Activated CD8-positive, alpha-beta T cell treated with anti-CD3 and anti-CD28 coated beads, Interleukin-2, amount 10 ng/mL, durations not matched to agents 7 days and 5 days (primary cell): Measurements from ENCODE around the gene PPM1D. TPM values are rescaled to one million over a fixed set of nuclear protein-coding genes. Genes with fewer than 3 reads are reported as not detected.
"Not testable (repeated sequence)": the region's sequence is repeated elsewhere in the genome, so short reads cannot be mapped to it uniquely, and the experiment has no call there.

ENCODE experiments used
- ATAC-seq: fragments of 150-1000 bp; cut with Tn5 transposase; one replicate; pipeline ENCODE4 v1.10.0; 2021; ENCODE audit warnings: moderate library complexity
- CTCF ChIA-PET: fragments of 350-600 bp; sonication (Branson Sonifier 250); formaldehyde crosslinking; loops from one replicate; lab custom pipeline; 2021; ENCODE audit warnings: antibody characterized with exemption; lab: Charles Lee
- POLR2A ChIA-PET: fragments of 350-600 bp; sonication (Branson Sonifier 250); formaldehyde crosslinking; loops from one replicate; lab custom pipeline; 2021; ENCODE audit warnings: antibody characterized with exemption; lab: Charles Lee
- DNase-seq: peaks from one replicate; pipeline ENCODE4 v3.0.0-alpha.2; 2020
- H3K27ac Mint-ChIP-seq: one replicate; pipeline ENCODE4 v1.8.0; 2021; ENCODE audit warnings: mild to moderate bottlenecking, mixed read lengths
- H3K27me3 Mint-ChIP-seq: one replicate; pipeline ENCODE4 v1.8.0; 2021; ENCODE audit warnings: low read depth, mixed read lengths
- H3K36me3 Mint-ChIP-seq: one replicate; pipeline ENCODE4 v1.8.0; 2021; ENCODE audit warnings: low read depth, mixed read lengths
- H3K4me1 Mint-ChIP-seq: one replicate; pipeline ENCODE4 v1.8.0; 2021; ENCODE audit warnings: low read depth, mixed read lengths
- H3K4me3 Mint-ChIP-seq: one replicate; pipeline ENCODE4 v1.8.0; 2021; ENCODE audit warnings: mild to moderate bottlenecking, mixed read lengths
- H3K9me3 Mint-ChIP-seq: one replicate; pipeline ENCODE4 v1.8.0; 2022; ENCODE audit warnings: mixed read lengths; ENCODE audit not compliant: insufficient read depth
- total RNA-seq, 2 experiments: library from RNA; stranded (reverse); gene quantifications; one replicate each; pipeline ENCODE4 v1.2.3, GENCODE V29; 2021

The PPM1D gene
- total RNA-seq, 2 experiments from 2014 or later = 20.4 to 21.2 TPM

DNA sequence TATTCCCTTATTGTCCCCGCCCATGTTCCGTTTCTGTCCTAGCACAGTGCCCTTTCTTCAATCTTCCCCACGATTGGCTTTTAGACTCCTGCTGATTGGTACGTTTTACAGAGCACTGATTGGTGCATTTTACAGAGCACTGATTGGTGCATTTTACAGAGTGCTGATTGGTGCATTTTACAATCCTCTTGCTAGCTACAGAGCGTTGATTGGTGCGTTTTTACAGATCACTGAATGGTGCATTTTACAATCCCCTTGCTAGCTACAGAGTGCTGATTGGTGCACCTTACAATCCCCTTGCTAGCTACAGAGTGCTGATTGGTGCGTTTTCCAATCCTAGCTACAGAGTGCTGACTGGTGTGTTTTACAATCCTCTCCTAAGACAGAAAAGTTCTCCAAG lies 74.6 kb downstream of the PPM1D start:
- DNase-seq, POLR2A ChIA-PET, ATAC-seq, H3K27ac Mint-ChIP-seq, H3K4me3 Mint-ChIP-seq, H3K36me3 Mint-ChIP-seq, H3K9me3 Mint-ChIP-seq, H3K27me3 Mint-ChIP-seq: not testable (repeated sequence)
- peaks cover 20% of the 10 kb centered on the region for H3K4me1 Mint-ChIP-seq
- CTCF ChIA-PET = interaction anchor here (0.9 to 1.6 kb wide), 2 partner anchors 34 to 233 kb away, joined by 3 read pairs; no protein-coding TSS in a partner anchor

- Mint-ChIP-seq H3K9me3 (no peaks in the 10 kb centered on the region), H3K27ac (no peak overlapping the region), H3K4me3 (peak overlapping the region; percentile 42), H3K27me3 (no peaks in the 10 kb centered on the region), H3K36me3 (no peaks in the 10 kb centered on the region), H3K4me1 (peaks cover 20% of the 10 kb centered on the region)
- DNase-seq (no peak), ATAC-seq (no peak)
- CTCF ChIA-PET = no interaction called here
- POLR2A ChIA-PET = no interaction called here
Observed at GRCh38 chr17:60675997-60676396, 76.0 kb downstream of the PPM1D start.

DNA sequence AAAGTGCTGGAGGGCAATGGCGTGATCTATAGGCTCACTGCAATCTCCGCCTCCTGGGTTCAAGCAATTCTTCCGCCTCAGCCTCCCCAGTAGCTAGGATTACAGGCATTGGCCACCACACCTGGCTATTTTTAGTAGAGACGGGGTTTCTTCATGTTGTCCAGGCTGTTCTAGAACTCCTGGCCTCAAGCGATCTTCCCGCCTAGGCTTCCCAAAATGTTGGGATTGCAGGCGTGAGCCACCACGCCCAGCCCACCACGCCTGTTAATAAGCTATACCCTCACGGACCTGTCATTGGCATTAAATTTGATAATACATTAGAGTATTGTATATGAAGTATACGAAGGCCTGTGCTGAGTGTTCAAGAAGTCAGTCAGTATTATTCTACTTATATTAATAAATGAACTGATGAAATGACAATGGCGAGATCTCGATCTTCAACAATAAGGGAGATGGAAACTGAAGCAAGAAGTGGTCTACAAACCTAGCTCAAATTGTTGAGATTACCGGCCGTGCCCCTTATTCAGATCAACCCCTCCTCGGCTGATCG lies 76.8 kb downstream of the PPM1D start:
- no peaks in the 10 kb centered on the region for H3K9me3 Mint-ChIP-seq
- H3K27me3 Mint-ChIP-seq = no peaks in the 10 kb centered on the region
- ATAC-seq (no peak), DNase-seq (no peak)
- H3K27ac Mint-ChIP-seq = peak overlapping the region; percentile 89
- H3K36me3 Mint-ChIP-seq = no peaks in the 10 kb centered on the region
- H3K4me1 Mint-ChIP-seq = peaks cover 20% of the 10 kb centered on the region
- peak overlapping the region; percentile 95 for H3K4me3 Mint-ChIP-seq
- ChIA-PET CTCF (interaction anchor here (1.1 to 1.4 kb wide), 4 partner anchors 22 to 44 kb away, joined by 3 to 7 read pairs (median 4); no protein-coding TSS in a partner anchor), POLR2A (interaction anchor here (0.6 kb wide), 1 partner anchor 153 kb away, joined by 3 read pairs; no protein-coding TSS in a partner anchor)

GRCh38 chr17:60677308-60678117 lies 77.5 kb downstream of the PPM1D start, which contains the start of gene BCAS3:
TSS of gene BCAS3 (plus strand) at chr17:60677851.
- ChIA-PET CTCF (interaction anchor here (0.8 to 1.4 kb wide), 5 partner anchors 22 to 1432 kb away, joined by 3 to 7 read pairs (median 3); no protein-coding TSS in a partner anchor), POLR2A (interaction anchor here (0.6 to 1.0 kb wide), 3 partner anchors 154 to 286 kb away, joined by 3 read pairs; partner anchors contain the start of gene USP32)
- Mint-ChIP-seq H3K4me3 (peak within 1 kb of the TSS; percentile 95), H3K27me3 (no peaks in the 10 kb centered on the region), H3K27ac (peak within 1 kb of the TSS; percentile 89), H3K9me3 (no peaks in the 10 kb centered on the region), H3K4me1 (peaks cover 20% of the 10 kb centered on the region), H3K36me3 (no peaks in the 10 kb centered on the region)
- peak; percentile 97 for ATAC-seq
- DNase-seq = peak; percentile 99

DNA sequence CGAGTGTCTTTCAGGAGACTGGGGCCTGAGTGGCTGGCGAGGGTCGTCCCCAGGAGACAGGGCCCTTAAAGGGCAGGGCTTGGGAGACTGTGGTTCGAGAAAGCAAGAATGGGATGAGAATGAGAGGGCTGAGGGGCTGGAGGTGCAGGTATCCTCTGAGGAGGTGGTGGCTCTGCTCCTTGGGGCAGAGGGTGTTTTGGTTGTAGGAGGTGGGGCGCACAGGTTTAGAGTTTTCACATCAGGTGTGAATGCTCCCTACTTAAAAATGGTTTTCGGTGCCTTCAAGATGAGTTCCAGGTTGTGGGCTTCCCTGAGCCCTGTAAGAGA lies 78.1 kb downstream of the PPM1D start:
- Mint-ChIP-seq H3K27me3 (no peaks in the 10 kb centered on the region), H3K4me1 (peaks cover 20% of the 10 kb centered on the region)
- CTCF ChIA-PET = interaction anchor here (0.8 to 1.4 kb wide), 4 partner anchors 23 to 1431 kb away, joined by 3 to 4 read pairs (median 3); no protein-coding TSS in a partner anchor

GRCh38 chr17:60679287-60679686 lies 79.3 kb downstream of the PPM1D start:
- POLR2A ChIA-PET = no interaction called here
- H3K4me1 Mint-ChIP-seq = peaks cover 20% of the 10 kb centered on the region
- no peak overlapping the region for H3K4me3 Mint-ChIP-seq
- CTCF ChIA-PET = no interaction called here
- DNase-seq (no peak), ATAC-seq (no peak)
- no peaks in the 10 kb centered on the region for H3K27me3 Mint-ChIP-seq
- no peaks in the 10 kb centered on the region for H3K9me3 Mint-ChIP-seq
- no peaks in the 10 kb centered on the region for H3K36me3 Mint-ChIP-seq
- H3K27ac Mint-ChIP-seq = no peak overlapping the region

More for the DNA sequence above, 78.1 kb downstream of the PPM1D start:
- POLR2A ChIA-PET = interaction anchor here (0.8 to 1.0 kb wide), 2 partner anchors 277 to 286 kb away, joined by 3 read pairs; partner anchors contain the start of gene USP32
- H3K9me3 Mint-ChIP-seq = no peaks in the 10 kb centered on the region
- peak; percentile 0 for ATAC-seq
- H3K27ac Mint-ChIP-seq = peak overlapping the region; percentile 89
- DNase-seq = no peak
- peak overlapping the region; percentile 95 for H3K4me3 Mint-ChIP-seq
- no peaks in the 10 kb centered on the region for H3K36me3 Mint-ChIP-seq

- Mint-ChIP-seq H3K27ac (no peak overlapping the region), H3K9me3 (no peaks in the 10 kb centered on the region), H3K4me1 (peaks cover 20% of the 10 kb centered on the region), H3K4me3 (no peak overlapping the region), H3K27me3 (no peaks in the 10 kb centered on the region), H3K36me3 (peaks cover 3% of the 10 kb centered on the region)
- POLR2A ChIA-PET = no interaction called here
- ATAC-seq = no peak
- CTCF ChIA-PET = no interaction called here
- no peak for DNase-seq
Observed at GRCh38 chr17:60680754-60681153, 80.8 kb downstream of the PPM1D start.

GRCh38 chr17:60685437-60685836 lies 85.4 kb downstream of the PPM1D start:
- no peak for ATAC-seq
- Mint-ChIP-seq H3K4me1 (no peaks in the 10 kb centered on the region), H3K4me3 (no peak overlapping the region), H3K27ac (no peak overlapping the region), H3K27me3 (no peaks in the 10 kb centered on the region), H3K9me3 (no peaks in the 10 kb centered on the region), H3K36me3 (peaks cover 3% of the 10 kb centered on the region)
- POLR2A ChIA-PET = no interaction called here
- DNase-seq = no peak
- CTCF ChIA-PET = no interaction called here

DNA sequence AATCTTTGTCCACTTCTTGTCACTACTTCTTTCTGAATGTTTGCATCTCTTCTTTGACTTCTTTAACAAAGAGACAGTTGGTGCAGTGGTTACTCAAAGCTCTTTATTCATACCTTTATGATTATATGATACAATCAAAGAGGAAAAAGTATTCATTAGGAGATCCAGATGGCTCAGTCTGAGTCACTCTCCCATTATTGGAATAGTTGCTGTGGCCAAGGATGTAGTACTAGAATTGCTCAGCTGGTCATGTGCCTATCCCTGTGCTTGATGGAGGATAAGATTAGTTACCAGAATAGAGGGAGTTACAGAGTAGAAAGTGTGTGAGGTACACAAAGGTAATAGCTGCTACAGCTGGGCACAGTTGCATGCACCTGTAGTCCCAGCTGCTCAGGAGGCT lies 96.0 kb downstream of the PPM1D start:
- Mint-ChIP-seq H3K27me3 (no peaks in the 10 kb centered on the region), H3K9me3 (no peaks in the 10 kb centered on the region), H3K4me1 (peaks cover 3% of the 10 kb centered on the region), H3K27ac (no peak overlapping the region), H3K4me3 (no peak overlapping the region), H3K36me3 (no peaks in the 10 kb centered on the region)
- POLR2A ChIA-PET = interaction anchor here (0.7 kb wide), 1 partner anchor 10 kb away, joined by 3 read pairs; no protein-coding TSS in a partner anchor
- CTCF ChIA-PET = interaction anchor here (1.1 kb wide), 1 partner anchor 25 kb away, joined by 4 read pairs; no protein-coding TSS in a partner anchor
- DNase-seq (no peak), ATAC-seq (no peak)

GRCh38 chr17:60699090-60699489 lies 99.1 kb downstream of the PPM1D start:
- DNase-seq = no peak

DNA sequence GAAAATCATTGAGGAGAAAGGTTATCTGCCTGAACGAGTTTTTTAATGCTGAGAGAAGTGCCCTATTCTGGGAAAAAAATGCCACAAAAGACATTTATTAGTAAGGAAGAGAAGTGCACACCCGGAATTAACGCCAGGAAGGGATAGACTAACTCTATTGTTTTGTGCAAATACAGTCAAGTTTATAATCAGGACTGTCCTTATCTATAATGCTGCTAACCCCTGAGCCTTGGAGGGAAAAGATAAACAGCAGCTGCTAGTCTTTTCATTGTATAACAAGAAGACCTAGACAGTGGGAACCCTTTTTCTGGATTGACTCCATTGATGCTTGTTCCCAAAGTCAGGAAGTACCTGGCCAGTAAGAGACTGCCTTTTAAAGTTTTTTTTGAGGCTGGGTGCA lies 104.2 kb downstream of the PPM1D start:
- no peak for ATAC-seq
- no peak for DNase-seq
- H3K9me3 Mint-ChIP-seq = no peaks in the 10 kb centered on the region
- CTCF ChIA-PET = no interaction called here
- H3K36me3 Mint-ChIP-seq = no peaks in the 10 kb centered on the region
- no peaks in the 10 kb centered on the region for H3K27me3 Mint-ChIP-seq
- no peak overlapping the region for H3K27ac Mint-ChIP-seq
- no peak overlapping the region for H3K4me3 Mint-ChIP-seq
- no peaks in the 10 kb centered on the region for H3K4me1 Mint-ChIP-seq
- POLR2A ChIA-PET = no interaction called here

More at GRCh38 chr17:60699090-60699489, 99.1 kb downstream of the PPM1D start:
- H3K4me3 Mint-ChIP-seq = no peak overlapping the region
- no peaks in the 10 kb centered on the region for H3K9me3 Mint-ChIP-seq
- ChIA-PET CTCF (interaction anchor here (0.7 kb wide), 1 partner anchor 83 kb away, joined by 3 read pairs; no protein-coding TSS in a partner anchor), POLR2A (no interaction called here)
- ATAC-seq = no peak
- H3K27me3 Mint-ChIP-seq = no peaks in the 10 kb centered on the region
- H3K4me1 Mint-ChIP-seq = peaks cover 3% of the 10 kb centered on the region
- no peaks in the 10 kb centered on the region for H3K36me3 Mint-ChIP-seq
- H3K27ac Mint-ChIP-seq = no peak overlapping the region
